ENCODE data around the gene CD93.

CD93 gene

GRCh38 chr20:23059846-23060245, 26.3 kb downstream of the CD93 start:
- in situ Hi-C loops (cut with MboI; ENCODE audit: low pct_unique_long_range_greater_than_20kb, low sequenced_read_pairs, unreplicated experiment) = loop anchor here (25.0 kb wide), 1 partner anchor 277 kb away; no protein-coding TSS in a partner anchor
- no peak for DNase-seq (ENCODE audit: low spot score)
- no peak for TF ChIP-seq CTCF (IDR thresholded peaks at IDR 0.05; ENCODE audit: extremely low read depth, insufficient read depth, missing control alignments)

GRCh38 chr20:23059001-23059400, 27.1 kb downstream of the CD93 start:
- in situ Hi-C loops (cut with MboI; ENCODE audit: low pct_unique_long_range_greater_than_20kb, low sequenced_read_pairs, unreplicated experiment) = loop anchor here (25.0 kb wide), 1 partner anchor 278 kb away; no protein-coding TSS in a partner anchor
- no peak for TF ChIP-seq CTCF (IDR thresholded peaks at IDR 0.05; ENCODE audit: extremely low read depth, insufficient read depth, missing control alignments)
- DNase-seq (ENCODE audit: low spot score) = no peak

- no peak for DNase-seq (ENCODE audit: low spot score)
- peak; percentile 20 for TF ChIP-seq CTCF (IDR thresholded peaks at IDR 0.05; ENCODE audit: extremely low read depth, insufficient read depth, missing control alignments)
- in situ Hi-C loops (cut with MboI; ENCODE audit: low pct_unique_long_range_greater_than_20kb, low sequenced_read_pairs, unreplicated experiment) = loop anchor here (25.0 kb wide), 1 partner anchor 279 kb away; no protein-coding TSS in a partner anchor
Observed at GRCh38 chr20:23058240-23058639, 27.9 kb downstream of the CD93 start.

DNA sequence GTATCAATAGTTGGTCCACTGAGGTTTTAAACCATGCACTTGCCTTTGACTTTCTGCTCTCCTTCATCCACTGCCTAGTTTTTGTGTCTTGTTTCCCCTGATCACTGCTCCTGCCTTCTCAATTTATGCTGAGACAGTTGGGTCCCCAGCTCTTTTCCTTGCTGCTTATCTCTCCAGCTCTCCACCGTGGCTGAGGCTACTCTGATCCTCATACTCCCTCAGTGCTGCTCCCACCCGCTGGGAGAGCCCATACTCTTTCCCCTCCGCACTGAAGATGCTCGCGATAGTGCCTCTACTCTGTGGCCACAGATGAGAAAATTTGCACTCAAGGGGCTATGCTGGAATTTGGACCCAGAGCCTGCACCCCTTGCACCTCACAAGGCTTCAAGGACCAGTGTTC, 33.2 kb downstream of the CD93 start:
- TF ChIP-seq CTCF (IDR thresholded peaks at IDR 0.05; ENCODE audit: extremely low read depth, insufficient read depth, missing control alignments) = no peak
- no peak for DNase-seq (ENCODE audit: low spot score)
- in situ Hi-C loops (cut with MboI; ENCODE audit: low pct_unique_long_range_greater_than_20kb, low sequenced_read_pairs, unreplicated experiment) = loop anchor here (25.0 kb wide), 1 partner anchor 284 kb away; no protein-coding TSS in a partner anchor

GRCh38 chr20:23050847-23051627, 35.1 kb downstream of the CD93 start:
- in situ Hi-C loops (cut with MboI; ENCODE audit: low pct_unique_long_range_greater_than_20kb, low sequenced_read_pairs, unreplicated experiment) = loop anchor here (25.0 kb wide), 1 partner anchor 286 kb away; no protein-coding TSS in a partner anchor
- peak; percentile 69 for TF ChIP-seq CTCF (IDR thresholded peaks at IDR 0.05; ENCODE audit: extremely low read depth, insufficient read depth, missing control alignments)
- DNase-seq (ENCODE audit: low spot score) = peak; percentile 55

DNA sequence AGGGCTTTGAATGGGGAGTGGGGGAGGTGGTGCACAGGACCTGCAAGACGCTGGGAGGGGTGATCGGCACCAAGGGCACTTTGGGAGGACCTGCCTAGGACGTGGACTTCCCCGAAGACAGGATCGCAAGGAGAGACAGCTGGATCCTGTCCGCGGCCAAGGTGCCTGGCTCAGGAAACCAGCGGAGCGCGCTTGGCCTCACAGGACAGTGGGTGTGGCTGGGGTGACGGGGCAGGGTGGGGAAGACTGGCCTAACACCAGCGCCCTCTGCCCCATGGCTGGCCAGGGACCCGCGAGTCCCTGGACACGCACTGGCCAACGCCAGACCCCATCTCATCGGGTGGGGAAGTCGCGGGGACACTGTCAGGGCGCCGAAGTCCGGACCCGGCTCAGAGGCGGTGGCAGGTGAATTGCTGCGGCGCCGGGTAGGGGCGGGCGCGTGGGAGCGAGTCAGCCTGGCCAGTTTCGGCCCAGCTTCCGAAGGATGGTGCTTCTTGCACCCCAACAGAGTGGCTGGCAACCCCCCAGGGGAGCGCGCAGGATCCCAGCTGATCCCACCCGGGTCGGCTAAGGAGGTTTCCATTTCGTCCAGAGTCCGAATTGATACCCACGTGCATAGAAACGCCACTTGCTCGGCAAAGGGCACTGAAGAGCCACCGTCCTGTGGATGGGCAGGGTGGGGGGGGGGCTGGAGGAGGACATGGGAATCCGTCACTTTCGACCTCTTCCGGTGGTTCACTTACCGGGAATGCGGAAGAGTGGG, 35.9 kb downstream of the CD93 start:
- no peak for TF ChIP-seq CTCF (IDR thresholded peaks at IDR 0.05; ENCODE audit: extremely low read depth, insufficient read depth, missing control alignments)
- in situ Hi-C loops (cut with MboI; ENCODE audit: low pct_unique_long_range_greater_than_20kb, low sequenced_read_pairs, unreplicated experiment) = loop anchor here (25.0 kb wide), 1 partner anchor 287 kb away; no protein-coding TSS in a partner anchor
- no peak for DNase-seq (ENCODE audit: low spot score)

All from GM13977 (cell line).